Activated naive CD4-positive, alpha-beta T cell treated with anti-CD3 and anti-CD28 coated beads for 36 hours (primary cell): ENCODE data around the gene PJA1. TPM values are rescaled to one million over a fixed set of nuclear protein-coding genes. Genes with fewer than 3 reads are reported as not detected.

Experiments used
- CTCF ChIA-PET: fragments of 350-600 bp; sonication (Branson Sonifier 250); formaldehyde crosslinking; loops from one replicate; lab custom pipeline; 2021; ENCODE audit warnings: antibody characterized with exemption; lab: Charles Lee
- DNase-seq: peaks from one replicate; pipeline ENCODE4 v3.0.0-alpha.2; 2020
- H3K27ac Mint-ChIP-seq: one replicate; pipeline ENCODE4 v1.8.0; 2021; ENCODE audit warnings: mild to moderate bottlenecking, mixed read lengths
- H3K27me3 Mint-ChIP-seq: one replicate; pipeline ENCODE4 v1.8.0; 2021; ENCODE audit warnings: low read depth, mixed read lengths
- H3K36me3 Mint-ChIP-seq: one replicate; pipeline ENCODE4 v1.8.0; 2021; ENCODE audit warnings: low read depth, mixed read lengths
- H3K4me1 Mint-ChIP-seq: one replicate; pipeline ENCODE4 v1.8.0; 2021; ENCODE audit warnings: low read depth, mixed read lengths
- H3K4me3 Mint-ChIP-seq: one replicate; pipeline ENCODE4 v1.8.0; 2021; ENCODE audit warnings: mild to moderate bottlenecking, moderate library complexity, mixed read lengths
- H3K9me3 Mint-ChIP-seq: one replicate; pipeline ENCODE4 v1.8.0; 2021; ENCODE audit warnings: mixed read lengths
- intact Hi-C: fragments of 100-400 bp; cut with micrococcal nuclease; formaldehyde crosslinking; loops from one replicate; pipeline ENCODE4 v1.15.1; 2023
- total RNA-seq, 2 experiments: library from RNA; stranded (reverse); gene quantifications; one replicate each; pipeline ENCODE4 v1.2.3, GENCODE V29; 2021

Gene PJA1
- total RNA-seq, 2 experiments from 2014 or later, result 10.7 to 11.0 TPM

GRCh38 chrX:69119122-69119521 lies 46.1 kb downstream of the PJA1 start:
- no peak overlapping the region for H3K27ac Mint-ChIP-seq
- no peaks in the 10 kb centered on the region for H3K4me1 Mint-ChIP-seq
- no peaks in the 10 kb centered on the region for H3K9me3 Mint-ChIP-seq
- no peaks in the 10 kb centered on the region for H3K36me3 Mint-ChIP-seq
- no peak overlapping the region for H3K4me3 Mint-ChIP-seq
- CTCF ChIA-PET, result interaction anchor here (0.8 kb wide), 1 partner anchor 168 kb away, joined by 4 read pairs; no protein-coding TSS in a partner anchor
- H3K27me3 Mint-ChIP-seq, result no peaks in the 10 kb centered on the region
- intact Hi-C loops, result no loop called here
- DNase-seq, result no peak

DNA sequence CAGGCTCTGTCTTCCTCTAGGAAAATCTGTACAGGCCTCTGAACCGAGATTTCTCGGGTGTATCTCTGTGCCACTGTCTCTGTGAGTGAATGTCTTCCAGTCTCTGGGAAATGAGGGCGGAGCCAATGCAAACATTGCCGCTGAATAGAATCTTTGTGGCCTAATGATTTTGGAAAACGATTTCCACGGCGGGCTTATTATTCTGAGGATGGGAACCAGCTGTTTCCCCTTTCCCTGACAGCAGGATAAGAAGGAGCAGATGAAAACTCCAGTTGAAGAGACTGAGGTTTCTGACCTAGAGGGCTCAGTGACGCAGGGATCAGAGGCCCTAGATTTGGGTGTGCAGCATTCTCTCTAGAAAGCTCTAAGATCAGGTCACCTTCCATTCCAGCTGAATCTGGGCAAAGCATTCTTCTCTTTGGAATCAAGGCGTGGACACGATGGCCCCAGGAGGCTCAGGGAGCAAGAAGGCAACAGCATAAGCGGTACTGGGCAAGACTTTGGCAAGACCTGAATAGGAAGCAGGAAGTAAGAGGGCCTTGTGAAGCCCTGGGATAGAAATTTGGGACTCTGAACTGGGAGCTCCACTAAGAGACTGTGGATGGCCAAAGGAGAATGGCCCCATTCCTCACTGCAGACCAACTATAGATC lies 47.3 kb downstream of the PJA1 start:
- H3K36me3 Mint-ChIP-seq, result no peaks in the 10 kb centered on the region
- no peak overlapping the region for H3K27ac Mint-ChIP-seq
- intact Hi-C loops, result no loop called here
- H3K4me3 Mint-ChIP-seq, result no peak overlapping the region
- no peak for DNase-seq
- H3K4me1 Mint-ChIP-seq, result no peaks in the 10 kb centered on the region
- CTCF ChIA-PET, result no interaction called here
- no peaks in the 10 kb centered on the region for H3K9me3 Mint-ChIP-seq
- no peaks in the 10 kb centered on the region for H3K27me3 Mint-ChIP-seq

DNA sequence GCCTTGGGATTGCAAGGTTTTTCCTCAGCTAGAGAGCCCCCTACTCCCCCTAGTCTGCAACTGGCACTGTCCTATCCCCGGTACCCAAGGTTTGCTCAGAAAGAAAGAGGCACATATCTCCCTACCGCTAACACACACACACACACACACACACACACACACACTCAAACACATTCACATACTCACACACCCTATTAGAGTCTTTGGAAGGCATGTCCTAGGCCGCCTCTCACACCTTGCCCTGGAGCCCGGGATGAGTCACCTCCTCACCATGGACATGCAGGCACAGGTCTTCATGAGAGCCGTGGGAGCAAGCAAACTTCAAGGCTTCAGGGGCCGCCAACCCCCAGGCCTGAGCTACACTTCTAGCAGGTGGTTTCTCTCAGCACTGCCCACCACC lies 49.2 kb downstream of the PJA1 start:
- no peaks in the 10 kb centered on the region for H3K9me3 Mint-ChIP-seq
- no peak overlapping the region for H3K27ac Mint-ChIP-seq
- H3K36me3 Mint-ChIP-seq, result no peaks in the 10 kb centered on the region
- CTCF ChIA-PET, result no interaction called here
- H3K4me1 Mint-ChIP-seq, result no peaks in the 10 kb centered on the region
- intact Hi-C loops, result no loop called here
- no peak overlapping the region for H3K4me3 Mint-ChIP-seq
- no peaks in the 10 kb centered on the region for H3K27me3 Mint-ChIP-seq
- no peak for DNase-seq

- H3K27me3 Mint-ChIP-seq, result no peaks in the 10 kb centered on the region
- no peak overlapping the region for H3K4me3 Mint-ChIP-seq
- intact Hi-C loops, result no loop called here
- no peak for DNase-seq
- CTCF ChIA-PET, result no interaction called here
- no peaks in the 10 kb centered on the region for H3K4me1 Mint-ChIP-seq
- no peak overlapping the region for H3K27ac Mint-ChIP-seq
- H3K9me3 Mint-ChIP-seq, result no peaks in the 10 kb centered on the region
- H3K36me3 Mint-ChIP-seq, result no peaks in the 10 kb centered on the region
These were observed 51.5 kb downstream of the PJA1 start for GRCh38 chrX:69113723-69114122.
